WTC11 (cell line): ENCODE results near the gene ZNF135. TPM values are rescaled to one million over a fixed set of nuclear protein-coding genes. Genes with fewer than 3 reads are reported as not detected.

Experiments used
- ATAC-seq: fragments of 200-7000 bp; cut with Tn5 transposase; 2 replicates; pipeline ENCODE4 v1.10.0; 2021; ENCODE audit warnings: mild to moderate bottlenecking, moderate library complexity
- CTCF ChIA-PET: fragments of 300-600 bp; sonication (Branson Sonifier 250); formaldehyde crosslinking; loops from one replicate; lab custom pipeline; 2021; ENCODE audit warnings: antibody characterized with exemption; lab: Charles Lee
- POLR2A ChIA-PET: fragments of 350-600 bp; sonication (Branson Sonifier 250); formaldehyde crosslinking; loops from one replicate; lab custom pipeline; 2021; ENCODE audit warnings: antibody characterized with exemption; lab: Charles Lee
- DNase-seq: peaks from one replicate; pipeline ENCODE4 v3.0.0; 2021; ENCODE audit warnings: low spot score
- H3K27ac Mint-ChIP-seq: 2 replicates; pipeline ENCODE4 v1.8.0; 2021; ENCODE audit warnings: mixed read lengths
- H3K27me3 Mint-ChIP-seq: 2 replicates; pipeline ENCODE4 v1.8.0; 2021; ENCODE audit warnings: low read depth, mild to moderate bottlenecking, moderate library complexity, mixed read lengths
- H3K36me3 Mint-ChIP-seq: 2 replicates; pipeline ENCODE4 v1.8.0; 2021; ENCODE audit warnings: mixed read lengths
- H3K4me1 Mint-ChIP-seq: 2 replicates; pipeline ENCODE4 v1.8.0; 2022; ENCODE audit warnings: mixed read lengths
- H3K4me3 Mint-ChIP-seq: 2 replicates; pipeline ENCODE4 v1.8.0; 2021; ENCODE audit warnings: mild to moderate bottlenecking, moderate library complexity, mixed read lengths
- H3K9me3 Mint-ChIP-seq: 2 replicates; pipeline ENCODE4 v1.8.0; 2021; ENCODE audit warnings: mixed read lengths
- AR ChIP-seq: fragments of 250-450 bp; sonication (Bioruptor Pico); IDR thresholded peaks from 2 replicates; pipeline ENCODE4 v1.9.0; 2021; ENCODE audit warnings: mild to moderate bottlenecking
- ATF6 ChIP-seq: sonication (generic); formaldehyde crosslinking; IDR thresholded peaks from 2 replicates; pipeline ENCODE4 v1.8.1; 2023; ENCODE audit warnings: mild to moderate bottlenecking, missing genetic modification reagents
- CREB1 ChIP-seq: sonication (generic); formaldehyde crosslinking; IDR thresholded peaks from 2 replicates; pipeline ENCODE4 v1.8.0; 2023; ENCODE audit warnings: mild to moderate bottlenecking, missing genetic modification reagents
- GABPB1 ChIP-seq: sonication (generic); formaldehyde crosslinking; IDR thresholded peaks from 2 replicates; pipeline ENCODE4 v1.8.1; 2023; ENCODE audit warnings: mild to moderate bottlenecking, missing genetic modification reagents
- IRF1 ChIP-seq: sonication (generic); formaldehyde crosslinking; IDR thresholded peaks from 2 replicates; pipeline ENCODE4 v1.8.0; 2023; ENCODE audit warnings: missing genetic modification reagents
- KAT7 ChIP-seq: sonication (generic); formaldehyde crosslinking; IDR thresholded peaks from 2 replicates; pipeline ENCODE4 v1.8.1; 2023; ENCODE audit warnings: missing genetic modification reagents, mild to moderate bottlenecking, borderline replicate concordance
- MXD4 ChIP-seq: fragments of 250-450 bp; sonication (Bioruptor Pico); IDR thresholded peaks from 2 replicates; pipeline ENCODE4 v1.8.0; 2021; ENCODE audit warnings: mild to moderate bottlenecking, moderate library complexity, borderline replicate concordance
- MYBL2 ChIP-seq: sonication (generic); formaldehyde crosslinking; IDR thresholded peaks from 2 replicates; pipeline ENCODE4 v1.8.1; 2023; ENCODE audit warnings: mild to moderate bottlenecking, moderate library complexity, missing genetic modification reagents
- NFATC4 ChIP-seq: fragments of 250-450 bp; sonication (Bioruptor Pico); IDR thresholded peaks from 2 replicates; pipeline ENCODE4 v1.9.0; 2021; ENCODE audit warnings: mild to moderate bottlenecking
- NFE2L1 ChIP-seq: sonication (generic); formaldehyde crosslinking; IDR thresholded peaks from 2 replicates; pipeline ENCODE4 v1.8.1; 2023; ENCODE audit warnings: missing genetic modification reagents
- NR1H2 ChIP-seq: sonication (generic); formaldehyde crosslinking; IDR thresholded peaks from 2 replicates; pipeline ENCODE4 v1.9.0; 2021; ENCODE audit warnings: mild to moderate bottlenecking, moderate library complexity, missing genetic modification reagents
- NR2C2 ChIP-seq: sonication (generic); formaldehyde crosslinking; IDR thresholded peaks from 2 replicates; pipeline ENCODE4 v1.8.0; 2022; ENCODE audit warnings: mild to moderate bottlenecking, missing genetic modification reagents
- NR3C1 ChIP-seq: sonication (generic); formaldehyde crosslinking; conservative IDR thresholded peaks from 2 replicates; pipeline ENCODE4 v1.8.1; 2023; ENCODE audit warnings: low read depth, mild to moderate bottlenecking, missing genetic modification reagents
- SMAD4 ChIP-seq: sonication (generic); formaldehyde crosslinking; IDR thresholded peaks from 2 replicates; pipeline ENCODE4 v1.8.0; 2022; ENCODE audit warnings: mild to moderate bottlenecking, missing genetic modification reagents
- SOX15 ChIP-seq: fragments of 250-450 bp; sonication (Bioruptor Pico); IDR thresholded peaks from 2 replicates; pipeline ENCODE4 v1.9.0; 2021; ENCODE audit warnings: mild to moderate bottlenecking
- TCF7 ChIP-seq: sonication (generic); formaldehyde crosslinking; IDR thresholded peaks from 2 replicates; pipeline ENCODE4 v1.8.0; 2022; ENCODE audit warnings: mild to moderate bottlenecking, low read depth, missing genetic modification reagents, moderate library complexity
- ZNF138 ChIP-seq: sonication (generic); formaldehyde crosslinking; conservative IDR thresholded peaks from 2 replicates; pipeline ENCODE4 v1.8.1; 2022; ENCODE audit warnings: mild to moderate bottlenecking, moderate library complexity, missing genetic modification reagents
- ZNF232 ChIP-seq: sonication (generic); formaldehyde crosslinking; IDR thresholded peaks from 2 replicates; pipeline ENCODE4 v1.8.0; 2022; ENCODE audit warnings: mild to moderate bottlenecking, missing genetic modification reagents
- ZNF317 ChIP-seq: sonication (generic); formaldehyde crosslinking; IDR thresholded peaks from 2 replicates; pipeline ENCODE4 v1.8.1; 2023; ENCODE audit warnings: low read depth, mild to moderate bottlenecking, moderate library complexity, missing genetic modification reagents, borderline replicate concordance
- ZNF671 ChIP-seq: fragments of 250-450 bp; sonication (Bioruptor Pico); IDR thresholded peaks from 2 replicates; pipeline ENCODE4 v1.8.0; 2021; ENCODE audit warnings: mild to moderate bottlenecking
- total RNA-seq: library from RNA; stranded (reverse); gene quantifications from 3 replicates; pipeline ENCODE4 v1.2.3, GENCODE V29; 2021
- TF ChIP-seq, protein P1 (sequence below): sonication (generic); formaldehyde crosslinking; conservative IDR thresholded peaks from 2 replicates; pipeline ENCODE4 v1.8.1; 2022; ENCODE audit warnings: mild to moderate bottlenecking, missing genetic modification reagents
- TF ChIP-seq, protein P2 (sequence below): sonication (generic); formaldehyde crosslinking; IDR thresholded peaks from 2 replicates; pipeline ENCODE4 v1.8.1; 2023; ENCODE audit warnings: mild to moderate bottlenecking, missing genetic modification reagents
- TF ChIP-seq, protein P3 (sequence below): sonication (generic); formaldehyde crosslinking; IDR thresholded peaks from 2 replicates; pipeline ENCODE4 v1.8.1; 2023; ENCODE audit warnings: mild to moderate bottlenecking, missing genetic modification reagents, moderate library complexity

Gene ZNF135
- total RNA-seq, 1 experiment from 2014 or later = 5.6 TPM

- Mint-ChIP-seq H3K27me3 (peaks cover 57% of the 10 kb centered on the region), H3K4me1 (peaks cover 27% of the 10 kb centered on the region), H3K4me3 (peak overlapping the region; percentile 75), H3K9me3 (peaks cover 8% of the 10 kb centered on the region), H3K27ac (no peak overlapping the region), H3K36me3 (0 out of 2 replicates have a peak, but pooled peaks cover 3% of the 10 kb centered on the region)
- POLR2A ChIA-PET = interaction anchor here (0.5 to 1.0 kb wide), 2 partner anchors 9 to 102 kb away, joined by 3 read pairs; no protein-coding TSS in a partner anchor
- ATAC-seq = peak; percentile 6; the same call in 1 of the 2 replicates
- TF ChIP-seq KAT7 (CRISPR knock-in tag) = no peak
- no peak for TF ChIP-seq ZNF232
- TF ChIP-seq CREB1 (CRISPR knock-in tag) = no peak
- TF ChIP-seq ATF6 (CRISPR knock-in tag) = no peak
- no peak for TF ChIP-seq TCF7
- TF ChIP-seq NR1H2 (CRISPR knock-in tag) = no peak
- no peak for TF ChIP-seq IRF1
- TF ChIP-seq ZNF317 (CRISPR knock-in tag) = no peak
- no peak for TF ChIP-seq MYBL2
- no peak for TF ChIP-seq NR3C1
- TF ChIP-seq ZNF671 (CRISPR knock-in tag) = no peak
- TF ChIP-seq, protein P1, sequence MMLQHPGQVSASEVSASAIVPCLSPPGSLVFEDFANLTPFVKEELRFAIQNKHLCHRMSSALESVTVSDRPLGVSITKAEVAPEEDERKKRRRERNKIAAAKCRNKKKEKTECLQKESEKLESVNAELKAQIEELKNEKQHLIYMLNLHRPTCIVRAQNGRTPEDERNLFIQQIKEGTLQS = no peak
- TF ChIP-seq NR2C2 = no peak
- TF ChIP-seq ZNF138 = no peak
- CTCF ChIA-PET = interaction anchor here (0.6 to 1.3 kb wide), 5 partner anchors 9 to 117 kb away, joined by 3 to 5 read pairs (median 3); partner anchors contain the start of gene ZNF135
- peak; percentile 47 for DNase-seq
Observed at GRCh38 chr19:58034477-58034793, 24.6 kb upstream of the ZNF135 start.

DNA sequence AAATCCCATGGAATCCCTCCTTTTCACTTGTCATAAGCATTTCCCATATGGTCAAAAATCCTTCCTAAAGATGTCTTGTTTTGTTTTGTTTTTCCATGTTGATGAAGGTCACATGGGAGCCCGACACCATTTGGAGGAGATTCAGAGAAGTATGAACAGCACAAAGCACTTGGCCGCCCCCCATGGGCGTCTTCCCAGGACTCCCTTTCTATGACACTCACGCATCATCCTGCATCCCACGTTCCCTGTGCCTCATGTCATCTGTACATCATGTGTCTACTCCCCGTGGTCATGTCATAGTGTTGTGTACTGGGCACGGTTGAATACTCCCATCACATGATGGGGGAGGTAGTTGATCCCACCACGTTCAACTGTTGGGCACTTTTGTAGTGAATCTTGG lies 23.2 kb upstream of the ZNF135 start:
- ChIA-PET CTCF (no interaction called here), POLR2A (no interaction called here)
- H3K9me3 Mint-ChIP-seq = peaks cover 8% of the 10 kb centered on the region
- ATAC-seq = no peak
- peaks cover 50% of the 10 kb centered on the region for H3K27me3 Mint-ChIP-seq
- TF ChIP-seq GABPB1 (no peak), SMAD4 (no peak), NFE2L1 (CRISPR knock-in tag) (no peak), SOX15 (CRISPR knock-in tag) (no peak), MXD4 (CRISPR knock-in tag) (no peak), AR (CRISPR knock-in tag) (no peak), NFATC4 (no peak)
- TF ChIP-seq, protein P2, sequence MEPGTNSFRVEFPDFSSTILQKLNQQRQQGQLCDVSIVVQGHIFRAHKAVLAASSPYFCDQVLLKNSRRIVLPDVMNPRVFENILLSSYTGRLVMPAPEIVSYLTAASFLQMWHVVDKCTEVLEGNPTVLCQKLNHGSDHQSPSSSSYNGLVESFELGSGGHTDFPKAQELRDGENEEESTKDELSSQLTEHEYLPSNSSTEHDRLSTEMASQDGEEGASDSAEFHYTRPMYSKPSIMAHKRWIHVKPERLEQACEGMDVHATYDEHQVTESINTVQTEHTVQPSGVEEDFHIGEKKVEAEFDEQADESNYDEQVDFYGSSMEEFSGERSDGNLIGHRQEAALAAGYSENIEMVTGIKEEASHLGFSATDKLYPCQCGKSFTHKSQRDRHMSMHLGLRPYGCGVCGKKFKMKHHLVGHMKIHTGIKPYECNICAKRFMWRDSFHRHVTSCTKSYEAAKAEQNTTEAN (CRISPR knock-in tag) = no peak
- TF ChIP-seq, protein P1 = no peak
- TF ChIP-seq, protein P3, sequence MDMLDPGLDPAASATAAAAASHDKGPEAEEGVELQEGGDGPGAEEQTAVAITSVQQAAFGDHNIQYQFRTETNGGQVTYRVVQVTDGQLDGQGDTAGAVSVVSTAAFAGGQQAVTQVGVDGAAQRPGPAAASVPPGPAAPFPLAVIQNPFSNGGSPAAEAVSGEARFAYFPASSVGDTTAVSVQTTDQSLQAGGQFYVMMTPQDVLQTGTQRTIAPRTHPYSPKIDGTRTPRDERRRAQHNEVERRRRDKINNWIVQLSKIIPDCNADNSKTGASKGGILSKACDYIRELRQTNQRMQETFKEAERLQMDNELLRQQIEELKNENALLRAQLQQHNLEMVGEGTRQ = no peak
- H3K27ac Mint-ChIP-seq = 0 out of 2 replicates have a peak overlapping the region, but pooled peaks have one; percentile 17
- no peak for DNase-seq
- H3K4me1 Mint-ChIP-seq = peaks cover 31% of the 10 kb centered on the region
- H3K36me3 Mint-ChIP-seq = 0 out of 2 replicates have a peak, but pooled peaks cover 3% of the 10 kb centered on the region
- peak overlapping the region; percentile 1; the same call in 1 of the 2 replicates for H3K4me3 Mint-ChIP-seq
